Nucleus accumbens (tissue), 56 donors: Measurements from ENCODE around the gene NUDT7.
A peak's percentile ranks its signal among the peaks of the same experiment; 100 is the strongest.

Experiments used
- DNase-seq, 56 donors: peaks; one replicate each; lab custom pipeline; 2025; lab: John Stamatoyannopoulos, UW

The NUDT7 gene

DNA sequence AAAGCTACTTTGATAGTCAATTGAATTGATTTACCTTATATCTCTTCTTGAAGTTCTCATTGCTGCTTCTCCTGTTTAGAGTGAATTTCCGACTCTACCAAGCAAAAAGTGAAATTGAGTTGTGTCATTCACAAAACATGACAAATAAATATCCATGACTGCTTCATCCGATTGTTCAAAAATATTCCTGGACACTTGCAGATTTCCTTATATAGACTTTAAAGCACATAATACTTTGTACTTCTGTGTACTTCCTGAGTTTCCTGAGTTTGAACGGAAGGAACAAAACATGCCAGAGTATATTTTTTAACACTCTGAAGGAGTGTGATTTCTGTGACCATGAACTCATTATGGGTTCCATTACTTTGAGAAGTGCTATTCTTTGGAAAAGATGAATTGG lies 45.5 kb downstream of the NUDT7 start:
- DNase-seq: no peak

DNA sequence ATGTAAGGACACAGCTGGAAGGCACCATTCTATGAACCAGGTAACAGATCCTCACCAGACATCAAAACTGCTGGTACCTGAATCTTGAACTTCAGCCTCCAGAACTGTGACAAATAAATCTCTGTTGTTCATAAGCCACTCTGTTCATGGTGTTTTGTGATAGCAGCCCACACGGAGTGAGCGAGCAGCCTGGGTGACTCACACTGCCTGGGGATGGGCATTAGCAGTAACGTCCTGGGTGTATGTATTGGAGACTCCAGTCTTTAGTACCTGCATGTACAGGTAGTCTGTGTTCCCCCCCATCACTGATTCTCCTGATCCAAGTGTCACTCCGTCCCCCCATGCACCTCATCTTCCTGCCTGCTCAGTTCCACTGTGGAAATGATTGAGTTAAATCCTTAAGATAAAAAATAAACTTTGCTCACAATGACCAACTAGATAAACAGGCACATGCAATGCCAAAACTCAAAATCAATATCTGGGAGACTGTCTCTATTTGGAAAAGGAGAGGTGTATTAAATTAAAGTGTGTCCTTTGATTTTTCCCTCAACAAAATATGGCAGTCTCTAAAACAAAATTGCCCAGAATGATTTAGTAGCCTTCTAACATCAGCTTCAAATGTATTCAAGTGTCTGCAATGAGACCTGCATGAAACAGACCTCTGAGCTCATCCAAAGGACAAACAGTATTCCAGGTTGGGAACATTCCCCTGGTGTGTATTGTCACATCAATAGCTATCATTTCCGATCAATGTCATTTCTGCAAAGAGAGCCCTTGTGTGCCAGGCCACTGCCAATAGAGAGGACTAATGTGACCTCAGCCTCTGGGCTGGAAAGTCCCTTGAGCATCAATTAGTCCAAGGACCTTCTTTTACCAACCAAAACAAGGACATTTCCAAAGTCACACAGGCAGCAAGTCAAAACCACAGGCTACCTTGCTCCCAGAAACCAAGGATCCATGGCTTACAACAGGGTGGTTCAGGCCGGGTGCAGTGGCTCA lies 53.9 kb downstream of the NUDT7 start:
- no peak for DNase-seq

DNA sequence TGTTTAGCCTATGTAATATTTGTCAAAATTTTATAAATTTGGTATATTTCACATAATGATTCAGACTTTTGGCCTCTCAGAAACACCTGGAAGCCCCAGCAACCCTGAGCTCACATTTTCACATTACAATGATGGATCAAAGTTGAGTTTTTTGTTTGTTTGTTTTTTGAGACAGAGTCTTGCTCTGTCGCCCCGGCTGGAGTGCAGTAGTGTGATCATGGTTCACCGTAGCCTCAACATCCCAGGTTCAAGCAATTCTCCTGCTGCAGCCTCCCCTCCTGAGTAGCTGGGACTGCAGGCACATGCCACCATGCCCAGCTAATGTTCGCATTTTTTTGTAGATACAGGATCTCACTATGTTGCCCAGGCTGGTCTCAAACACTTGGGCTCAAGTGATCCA lies 55.4 kb downstream of the NUDT7 start:
- DNase-seq: no peak

DNA sequence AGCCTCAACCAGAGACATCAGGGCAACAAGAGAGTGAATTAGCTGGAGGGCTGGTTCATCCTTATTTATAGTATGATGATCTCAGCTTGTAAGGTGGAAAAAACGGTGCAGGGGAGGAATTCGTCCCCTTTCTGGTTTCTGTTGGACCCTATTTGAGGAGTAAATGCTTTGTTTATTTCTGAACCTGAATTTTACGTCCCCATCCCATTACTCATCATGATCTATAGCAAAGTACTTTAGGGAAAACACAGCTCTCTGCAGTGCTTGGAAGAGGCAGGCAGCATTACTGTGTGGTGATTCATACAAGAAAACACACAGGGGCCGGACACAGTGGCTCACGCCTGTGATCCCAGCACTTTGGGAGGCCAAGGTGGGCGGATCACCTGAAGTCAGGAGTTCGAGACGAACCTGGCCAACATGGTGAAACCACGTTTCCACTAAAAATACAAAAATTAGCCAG lies 58.1 kb downstream of the NUDT7 start:
- DNase-seq: no peak

DNA sequence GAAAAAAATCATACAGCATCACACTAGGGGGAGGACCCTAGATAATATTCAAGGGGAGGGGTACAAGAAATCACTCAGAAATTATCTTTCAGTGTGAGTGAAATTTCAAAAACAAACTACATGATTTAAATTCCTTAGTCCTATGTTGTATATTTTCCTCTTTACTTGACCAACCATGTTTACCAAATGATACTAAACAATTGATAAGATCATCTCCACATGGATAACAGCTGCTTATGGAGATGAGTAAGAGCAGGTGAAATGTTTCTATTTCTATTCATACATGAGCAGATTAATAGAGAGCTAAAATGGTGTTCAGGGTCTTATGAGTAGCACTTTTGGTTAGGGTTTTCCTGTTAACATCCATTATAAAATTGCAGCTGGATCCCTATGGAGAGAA lies 58.8 kb downstream of the NUDT7 start:
- no peak for DNase-seq

DNA sequence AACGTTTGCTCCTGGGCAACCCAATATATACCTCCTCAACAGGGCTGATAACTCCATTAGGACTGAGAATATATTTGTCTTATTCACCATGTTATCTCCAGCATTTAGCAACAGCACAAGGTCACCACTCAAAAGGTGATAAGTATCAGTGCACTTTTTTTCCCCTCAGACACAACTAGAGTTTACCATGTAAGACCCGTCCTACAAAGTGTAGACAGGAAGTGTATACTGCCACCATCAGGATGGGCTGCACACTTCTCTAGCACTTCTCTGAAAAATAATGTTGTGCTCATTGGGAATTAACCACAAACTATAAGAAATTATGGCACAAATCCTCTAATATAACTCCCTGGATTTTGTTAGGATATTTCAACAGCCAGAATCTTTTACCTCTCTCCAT lies 60.4 kb downstream of the NUDT7 start:
- no peak for DNase-seq

- DNase-seq: no peak
Observed at GRCh38 chr16:77784441-77785372, 62.4 kb downstream of the NUDT7 start.

- DNase-seq: no peak
Observed at GRCh38 chr16:77785373-77785764, 63.1 kb downstream of the NUDT7 start.

- no peak for DNase-seq
Observed at GRCh38 chr16:77786186-77786847, 64.0 kb downstream of the NUDT7 start.

GRCh38 chr16:77787452-77787851 lies 65.1 kb downstream of the NUDT7 start:
- no peak for DNase-seq

DNA sequence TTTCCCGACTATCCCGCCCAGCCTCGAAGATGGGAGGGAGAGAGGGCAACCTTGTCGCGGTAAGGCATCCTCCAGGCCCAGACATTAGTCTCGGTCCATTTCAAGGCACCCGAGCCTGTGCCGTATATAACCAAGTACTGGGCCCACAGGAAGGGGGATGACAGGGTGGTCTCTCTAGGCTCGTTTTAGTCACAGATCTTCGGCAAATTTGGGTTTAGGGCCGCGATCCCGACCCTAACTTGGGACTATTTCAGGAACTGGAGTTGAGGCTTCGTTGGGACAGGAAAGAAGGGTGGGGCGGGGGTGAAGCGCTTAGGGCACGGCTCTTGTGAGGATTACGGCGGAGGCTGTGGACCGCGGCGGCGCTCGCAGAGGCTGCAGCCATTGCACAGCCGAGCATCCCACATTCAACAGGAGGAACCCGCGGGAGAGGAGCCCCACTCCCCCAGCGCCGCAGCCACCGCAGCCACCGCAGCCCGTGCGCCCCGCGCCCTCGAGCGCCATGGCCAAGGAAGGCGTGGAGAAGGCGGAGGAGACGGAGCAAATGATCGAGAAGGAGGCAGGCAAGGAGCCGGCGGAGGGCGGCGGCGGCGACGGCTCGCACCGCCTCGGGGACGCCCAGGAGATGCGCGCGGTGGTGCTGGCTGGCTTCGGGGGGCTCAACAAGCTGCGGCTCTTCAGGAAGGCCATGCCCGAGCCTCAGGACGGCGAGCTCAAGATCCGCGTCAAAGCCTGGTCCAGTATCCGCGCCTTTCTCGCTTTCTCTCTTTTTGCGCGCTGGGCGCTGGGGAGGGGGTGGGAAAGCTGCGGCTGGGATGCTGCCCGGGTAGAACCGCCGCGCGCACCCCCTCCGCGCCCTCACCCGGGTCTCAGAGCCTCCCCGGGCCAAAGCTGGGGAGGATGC lies 66.1 kb downstream of the NUDT7 start, which contains the start of gene VAT1L:
VAT1L (plus strand) TSS at position 384 of the 904 bp plus-strand sequence; CDS start at position 503, 119 bp downstream.
- DNase-seq: peak in 54 of 56 donors; percentile 3 to 88 (median 52)

GRCh38 chr16:77789085-77790008 lies 67.0 kb downstream of the NUDT7 start:
- peak in 4 of 56 donors; percentile 21 to 41 (median 26) for DNase-seq

DNA sequence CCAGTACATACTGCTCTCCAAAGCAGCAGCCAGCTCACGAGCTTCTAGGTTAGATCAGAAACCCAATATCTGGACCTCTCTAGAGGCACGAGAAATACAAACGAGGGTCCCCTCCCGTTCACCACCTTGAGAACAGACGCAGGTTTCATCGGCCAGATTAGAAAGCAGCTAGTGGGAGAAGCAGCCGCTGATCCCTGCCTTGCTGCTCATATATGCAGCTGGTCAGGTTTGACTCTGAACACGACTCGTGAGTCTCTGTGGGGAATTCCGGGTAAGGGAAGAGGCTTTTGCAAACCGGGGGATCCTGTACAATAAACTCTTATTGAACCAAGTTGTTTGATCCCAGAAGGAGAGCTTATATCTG lies 67.7 kb downstream of the NUDT7 start:
- peak in 2 of 56 donors; percentile 14 to 15 for DNase-seq

GRCh38 chr16:77790912-77791311 lies 68.6 kb downstream of the NUDT7 start:
- peak in 2 of 56 donors; percentile 3 to 18 for DNase-seq
